PC-9 (cell line): ENCODE results near the gene SLCO2A1. TPM values are rescaled to one million over a fixed set of nuclear protein-coding genes. Genes with fewer than 3 reads are reported as not detected.

Experiments
- BruUV-seq: library from RNA; stranded (reverse); fragments of 400-500 nt; replicated peaks from 2 replicates; lab custom pipeline; 2021; lab: Mats Ljungman, UMichigan
- CTCF ChIA-PET: fragments of 300-600 bp; sonication (Branson Sonifier 250); formaldehyde crosslinking; loops from one replicate; lab custom pipeline; 2022; ENCODE audit warnings: antibody characterized with exemption; lab: Charles Lee
- POLR2A ChIA-PET: fragments of 300-600 bp; sonication (Branson Sonifier 250); formaldehyde crosslinking; loops from one replicate; lab custom pipeline; 2022; ENCODE audit warnings: antibody characterized with exemption; ENCODE audit not compliant: unreplicated experiment; lab: Charles Lee
- DNase-seq, 2 experiments: peaks; one replicate each; pipeline versions ENCODE4 v3.0.0 to v3.0.0-alpha.2; 2015 to 2022; ENCODE audit warnings: mixed read lengths in 1 of 2
- H2AFZ ChIP-seq: fragments of 200-600 bp; sonication (generic); 2 replicates; pipeline ENCODE4 v1.8.1; 2017; ENCODE audit warnings: antibody characterized with exemption
- H3F3A ChIP-seq: fragments of 200-600 bp; sonication (generic); 2 replicates; pipeline ENCODE4 v1.8.1; 2017; ENCODE audit warnings: antibody characterized with exemption, mild to moderate bottlenecking, low read depth; ENCODE audit not compliant: insufficient read depth
- H3K27ac ChIP-seq: fragments of 200-600 bp; sonication (generic); 2 replicates; pipeline ENCODE4 v1.6.1; 2016; ENCODE audit warnings: mixed run types
- H3K27me3 ChIP-seq: fragments of 200-600 bp; sonication (generic); 2 replicates; pipeline ENCODE4 v1.6.1; 2016; ENCODE audit warnings: low read depth, mixed run types; ENCODE audit not compliant: insufficient read depth
- H3K36me3 ChIP-seq: fragments of 200-600 bp; sonication (generic); 2 replicates; pipeline ENCODE4 v1.6.1; 2016; ENCODE audit warnings: low read depth, mixed run types
- H3K4me1 ChIP-seq: fragments of 200-600 bp; sonication (generic); replicated peaks from 2 replicates; pipeline ENCODE4 v1.6.1; 2016; ENCODE audit warnings: mixed run types; ENCODE audit not compliant: insufficient read depth
- H3K4me2 ChIP-seq: fragments of 200-600 bp; sonication (generic); 2 replicates; pipeline ENCODE4 v1.6.1; 2017; ENCODE audit warnings: mixed run types
- H3K4me3 ChIP-seq: fragments of 200-600 bp; sonication (generic); 2 replicates; pipeline ENCODE4 v1.6.1; 2016; ENCODE audit warnings: mixed run types
- H3K79me2 ChIP-seq: fragments of 200-600 bp; sonication (generic); 2 replicates; pipeline ENCODE4 v1.6.1; 2017; ENCODE audit warnings: low read depth, mixed run types
- H3K9me2 ChIP-seq: fragments of 200-600 bp; sonication (generic); 2 replicates; pipeline ENCODE4 v1.8.1; 2017; ENCODE audit warnings: mild to moderate bottlenecking; ENCODE audit not compliant: insufficient read depth
- H3K9me3 ChIP-seq: fragments of 200-600 bp; sonication (generic); 2 replicates; pipeline ENCODE4 v1.8.1; 2016; ENCODE audit warnings: low read depth; ENCODE audit not compliant: insufficient read depth
- H4K20me1 ChIP-seq: fragments of 200-600 bp; sonication (generic); 2 replicates; pipeline ENCODE4 v1.8.1; 2017; ENCODE audit not compliant: insufficient read depth
- CTCF ChIP-seq: fragments of 200-600 bp; sonication (generic); conservative IDR thresholded peaks from 2 replicates; pipeline ENCODE4 v1.6.1; 2017; ENCODE audit warnings: mixed run types, antibody characterized with exemption, mild to moderate bottlenecking, moderate library complexity
- EZH2 ChIP-seq: fragments of 200-600 bp; sonication (generic); IDR thresholded peaks from 2 replicates; pipeline ENCODE4 v1.8.0; 2017; ENCODE audit warnings: antibody characterized with exemption, low read depth
- intact Hi-C: fragments of 100-400 bp; cut with micrococcal nuclease; formaldehyde crosslinking; loops from one replicate; pipeline ENCODE4 v1.10.0; 2022; ENCODE audit not compliant: unreplicated experiment
- total RNA-seq: library from RNA; stranded (reverse); gene quantifications from 2 replicates; pipeline ENCODE4 v1.2.3, GENCODE V29; 2021

SLCO2A1 gene
- total RNA-seq, 1 experiment from 2014 or later = 0.44 TPM

DNA sequence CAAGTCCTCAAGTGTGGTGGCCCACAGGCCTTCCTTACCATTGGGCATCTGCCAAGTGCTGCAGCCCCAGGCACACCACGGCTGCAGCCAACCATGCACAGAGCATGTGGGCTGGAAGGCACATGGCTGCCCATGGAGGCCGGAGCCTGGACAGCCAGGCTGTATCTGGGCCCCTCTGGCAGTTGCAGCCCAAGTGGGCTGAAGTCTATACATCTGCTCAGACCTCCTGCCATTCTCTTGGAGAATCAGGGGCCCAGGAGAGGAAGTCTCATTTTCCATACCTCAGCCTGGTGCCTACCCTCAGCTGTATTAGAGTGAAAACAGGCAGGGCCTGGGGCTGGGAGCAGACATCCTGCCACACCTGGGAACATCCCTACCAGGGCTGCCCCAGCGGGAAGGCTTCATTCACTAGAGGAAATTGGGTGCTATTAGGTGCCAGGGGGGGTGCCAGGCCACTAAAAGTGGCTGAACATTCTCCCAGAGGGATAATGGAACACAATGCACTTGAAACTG, 48.0 kb upstream of the SLCO2A1 start:
- Histone ChIP-seq H3K9me3 (peaks cover 9% of the 10 kb centered on the region), H3K36me3 (no peaks in the 10 kb centered on the region), H4K20me1 (no peaks in the 10 kb centered on the region), H3K79me2 (no peaks in the 10 kb centered on the region), H3K4me2 (no peak overlapping the region), H3K9me2 (no peaks in the 10 kb centered on the region), H3K4me3 (no peak overlapping the region), H3K27me3 (no peaks in the 10 kb centered on the region), H3K27ac (no peak overlapping the region), H3F3A (no peaks in the 10 kb centered on the region), H3K4me1 (peaks cover 17% of the 10 kb centered on the region), H2AFZ (no peak overlapping the region)
- intact Hi-C loops = no loop called here
- ChIA-PET CTCF (no interaction called here), POLR2A (no interaction called here)
- TF ChIP-seq CTCF = no peak
- no peak for TF ChIP-seq EZH2
- DNase-seq = no peak
- no TSS peak for BruUV-seq

DNA sequence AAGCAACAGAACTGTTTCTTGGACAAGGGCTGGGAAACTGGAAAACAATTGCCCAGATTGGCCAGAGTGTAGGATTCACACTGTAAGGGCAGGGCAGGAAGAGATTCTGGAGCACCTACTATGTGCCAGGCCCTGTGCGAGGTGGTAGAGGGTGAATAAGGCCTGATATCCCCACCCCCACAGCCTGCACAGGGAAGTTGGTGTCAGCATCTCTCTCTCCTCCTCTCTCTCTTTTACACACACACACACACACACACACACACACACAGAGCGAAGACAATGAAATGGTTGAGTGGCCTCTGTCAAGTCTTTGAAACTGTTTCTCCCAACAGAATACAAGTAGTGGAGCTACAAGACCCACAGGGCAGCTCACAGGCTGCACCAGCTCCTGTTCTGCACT, 47.1 kb upstream of the SLCO2A1 start:
- ChIA-PET CTCF (no interaction called here), POLR2A (no interaction called here)

GRCh38 chr3:134075846-134076245, 46.1 kb upstream of the SLCO2A1 start:
- BruUV-seq = no TSS peak
- peaks cover 2% of the 10 kb centered on the region; the same call in 1 of the 2 replicates for H3K9me3 ChIP-seq
- ChIA-PET CTCF (no interaction called here), POLR2A (no interaction called here)
- no peak overlapping the region for H3K4me3 ChIP-seq
- no peaks in the 10 kb centered on the region for H4K20me1 ChIP-seq
- intact Hi-C loops = no loop called here
- no peaks in the 10 kb centered on the region for H3K27me3 ChIP-seq
- H3K36me3 ChIP-seq = no peaks in the 10 kb centered on the region
- no peaks in the 10 kb centered on the region for H3K79me2 ChIP-seq
- H3K4me1 ChIP-seq = peaks cover 17% of the 10 kb centered on the region
- no peak overlapping the region for H3K27ac ChIP-seq
- H3K4me2 ChIP-seq = no peak overlapping the region
- DNase-seq = no peak
- no peaks in the 10 kb centered on the region for H3K9me2 ChIP-seq
- no peaks in the 10 kb centered on the region for H3F3A ChIP-seq
- no peak for TF ChIP-seq EZH2
- no peak for TF ChIP-seq CTCF
- H2AFZ ChIP-seq = no peak overlapping the region

More for the DNA sequence above, 47.1 kb upstream of the SLCO2A1 start:
- TF ChIP-seq EZH2 (no peak), CTCF (no peak)
- H3K9me2 ChIP-seq = no peaks in the 10 kb centered on the region
- H3F3A ChIP-seq = no peaks in the 10 kb centered on the region
- no peak overlapping the region for H3K4me2 ChIP-seq
- H3K36me3 ChIP-seq = no peaks in the 10 kb centered on the region
- H3K79me2 ChIP-seq = no peaks in the 10 kb centered on the region
- no peak overlapping the region for H3K27ac ChIP-seq
- no peaks in the 10 kb centered on the region for H4K20me1 ChIP-seq
- DNase-seq = no peak
- no peak overlapping the region for H3K4me3 ChIP-seq
- no TSS peak for BruUV-seq
- H3K4me1 ChIP-seq = peaks cover 17% of the 10 kb centered on the region
- no peaks in the 10 kb centered on the region for H3K27me3 ChIP-seq
- H2AFZ ChIP-seq = no peak overlapping the region
- intact Hi-C loops = no loop called here
- peaks cover 9% of the 10 kb centered on the region for H3K9me3 ChIP-seq
